Neural progenitor cell (in vitro differentiated cells): Measurements from ENCODE around the gene PRKAG1. TPM values are rescaled to one million over a fixed set of nuclear protein-coding genes. Genes with fewer than 3 reads are reported as not detected.
A peak's percentile ranks its signal among the peaks of the same experiment; 100 is the strongest.

Experiments used
- DNase-seq: peaks from one replicate; pipeline ENCODE4 v3.0.0-alpha.2; 2016; ENCODE audit warnings: low spot score
- H2AFZ ChIP-seq: fragments of 200-600 bp; sonication (generic); replicated peaks from 2 replicates; pipeline ENCODE4 v1.6.1; 2016; ENCODE audit warnings: antibody characterized with exemption
- H3F3A ChIP-seq: fragments of 200-600 bp; sonication (generic); 2 replicates; pipeline ENCODE4 v1.6.1; 2016; ENCODE audit warnings: antibody characterized with exemption, low read depth
- H3K27ac ChIP-seq: fragments of 200-600 bp; sonication (generic); 2 replicates; pipeline ENCODE4 v1.5.1; 2016; ENCODE audit warnings: mild to moderate bottlenecking
- H3K27me3 ChIP-seq: fragments of 200-600 bp; sonication (generic); 2 replicates; pipeline ENCODE4 v1.6.1; 2016; ENCODE audit warnings: mild to moderate bottlenecking, moderate library complexity
- H3K36me3 ChIP-seq: fragments of 200-600 bp; sonication (generic); 2 replicates; pipeline ENCODE4 v1.5.1; 2016
- H3K4me1 ChIP-seq: fragments of 200-600 bp; sonication (generic); 2 replicates; pipeline ENCODE4 v1.6.1; 2016; ENCODE audit warnings: mixed run types
- H3K4me2 ChIP-seq: fragments of 200-600 bp; sonication (generic); 2 replicates; pipeline ENCODE4 v1.6.1; 2016
- H3K4me3 ChIP-seq: fragments of 200-600 bp; sonication (generic); 2 replicates; pipeline ENCODE4 v1.5.1; 2016
- H3K79me2 ChIP-seq: fragments of 200-600 bp; sonication (generic); 2 replicates; pipeline ENCODE4 v1.6.1; 2016; ENCODE audit warnings: low read depth
- H3K9ac ChIP-seq: fragments of 200-600 bp; sonication (generic); 2 replicates; pipeline ENCODE4 v1.6.1; 2016
- H3K9me3 ChIP-seq: fragments of 200-600 bp; sonication (generic); 2 replicates; pipeline ENCODE4 v1.5.1; 2016; ENCODE audit warnings: low read depth
- H4K20me1 ChIP-seq: fragments of 200-600 bp; sonication (generic); 2 replicates; pipeline ENCODE4 v1.6.1; 2016; ENCODE audit warnings: low read depth
- H3K27ac Mint-ChIP-seq: 3 replicates; pipeline ENCODE4 v1.8.0; 2021; ENCODE audit warnings: mixed read lengths
- H3K27me3 Mint-ChIP-seq: 2 replicates; pipeline ENCODE4 v1.8.0; 2022; ENCODE audit warnings: low read depth, mild to moderate bottlenecking, inconsistent platforms, moderate library complexity, mixed read lengths; ENCODE audit not compliant: insufficient read depth
- H3K36me3 Mint-ChIP-seq: 3 replicates; pipeline ENCODE4 v1.8.0; 2021; ENCODE audit warnings: mixed read lengths
- H3K4me1 Mint-ChIP-seq: 3 replicates; pipeline ENCODE4 v1.8.0; 2021; ENCODE audit warnings: mixed read lengths
- H3K4me3 Mint-ChIP-seq: 3 replicates; pipeline ENCODE4 v1.8.0; 2021; ENCODE audit warnings: mild to moderate bottlenecking, moderate library complexity, mixed read lengths
- H3K9me3 Mint-ChIP-seq: 3 replicates; pipeline ENCODE4 v1.8.0; 2020; ENCODE audit warnings: mixed read lengths
- EZH2 ChIP-seq: fragments of 200-600 bp; sonication (generic); IDR thresholded peaks from 2 replicates; pipeline ENCODE4 v1.6.1; 2017; ENCODE audit warnings: antibody characterized with exemption, mild to moderate bottlenecking, moderate library complexity
- EZH2phosphoT487 ChIP-seq: fragments of 200-600 bp; sonication (generic); IDR thresholded peaks from 2 replicates; pipeline ENCODE4 v1.6.1; 2017; ENCODE audit warnings: antibody characterized with exemption
- total RNA-seq: library from RNA; depleted of rRNA; stranded (reverse); fragments of >200 nt; gene quantifications from 2 replicates; pipeline ENCODE4 v1.2.3, GENCODE V29; 2015; ENCODE audit warnings: low replicate concordance
- TF ChIP-seq, protein P1 (sequence below): fragments of 200-600 bp; sonication (generic); IDR thresholded peaks from 2 replicates; pipeline ENCODE4 v1.5.1; 2017; ENCODE audit warnings: antibody characterized with exemption, mild to moderate bottlenecking

The PRKAG1 gene
- total RNA-seq, 1 donor from 2014 or later: 41.8 TPM

DNA sequence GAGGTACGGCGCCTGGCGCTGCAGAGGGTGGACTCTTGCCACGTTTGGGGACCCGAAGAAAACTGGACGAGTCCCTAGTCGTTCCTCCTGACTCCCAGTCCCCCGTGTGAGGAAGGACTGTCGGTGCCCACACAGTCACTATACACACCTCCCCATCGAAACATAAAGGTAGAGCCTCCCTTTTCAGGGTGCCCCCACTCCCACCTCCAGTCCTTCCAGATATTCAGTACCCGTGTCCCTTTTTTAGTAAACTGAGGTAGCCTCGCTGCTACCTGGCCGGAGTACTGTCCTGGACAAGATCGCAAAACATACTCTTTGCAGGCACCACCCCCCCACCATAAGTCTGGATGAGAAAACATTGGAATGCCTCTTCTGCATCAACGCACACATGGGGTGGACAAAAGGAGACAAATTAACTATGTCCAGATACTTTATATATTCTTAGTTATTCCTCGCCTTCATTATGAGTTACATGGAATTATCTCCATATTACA is 42.6 kb upstream of the PRKAG1 start:
- Mint-ChIP-seq H3K4me3 (peak overlapping the region; percentile 96), H3K9me3 (no peaks in the 10 kb centered on the region), H3K27me3 (peaks cover 5% of the 10 kb centered on the region), H3K4me1 (peaks cover 38% of the 10 kb centered on the region), H3K36me3 (peaks cover 6% of the 10 kb centered on the region), H3K27ac (peak overlapping the region; percentile 99)
- H3K79me2 ChIP-seq: peaks cover 44% of the 10 kb centered on the region
- peak overlapping the region; percentile 94 for H2AFZ ChIP-seq
- H3K36me3 ChIP-seq: no peaks in the 10 kb centered on the region
- H3K4me3 ChIP-seq: peak overlapping the region; percentile 95
- no peaks in the 10 kb centered on the region for H3K9me3 ChIP-seq
- H3K27ac ChIP-seq: peak overlapping the region; percentile 42
- TF ChIP-seq EZH2phosphoT487: no peak
- TF ChIP-seq, protein P1, sequence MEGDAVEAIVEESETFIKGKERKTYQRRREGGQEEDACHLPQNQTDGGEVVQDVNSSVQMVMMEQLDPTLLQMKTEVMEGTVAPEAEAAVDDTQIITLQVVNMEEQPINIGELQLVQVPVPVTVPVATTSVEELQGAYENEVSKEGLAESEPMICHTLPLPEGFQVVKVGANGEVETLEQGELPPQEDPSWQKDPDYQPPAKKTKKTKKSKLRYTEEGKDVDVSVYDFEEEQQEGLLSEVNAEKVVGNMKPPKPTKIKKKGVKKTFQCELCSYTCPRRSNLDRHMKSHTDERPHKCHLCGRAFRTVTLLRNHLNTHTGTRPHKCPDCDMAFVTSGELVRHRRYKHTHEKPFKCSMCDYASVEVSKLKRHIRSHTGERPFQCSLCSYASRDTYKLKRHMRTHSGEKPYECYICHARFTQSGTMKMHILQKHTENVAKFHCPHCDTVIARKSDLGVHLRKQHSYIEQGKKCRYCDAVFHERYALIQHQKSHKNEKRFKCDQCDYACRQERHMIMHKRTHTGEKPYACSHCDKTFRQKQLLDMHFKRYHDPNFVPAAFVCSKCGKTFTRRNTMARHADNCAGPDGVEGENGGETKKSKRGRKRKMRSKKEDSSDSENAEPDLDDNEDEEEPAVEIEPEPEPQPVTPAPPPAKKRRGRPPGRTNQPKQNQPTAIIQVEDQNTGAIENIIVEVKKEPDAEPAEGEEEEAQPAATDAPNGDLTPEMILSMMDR: no peak
- no peak for TF ChIP-seq EZH2
- H3K4me1 ChIP-seq: peaks cover 28% of the 10 kb centered on the region
- H3F3A ChIP-seq: peaks cover 5% of the 10 kb centered on the region
- no peak overlapping the region for H3K9ac ChIP-seq
- no peaks in the 10 kb centered on the region for H3K27me3 ChIP-seq
- peak; percentile 31 for DNase-seq
- peaks cover 36% of the 10 kb centered on the region for H4K20me1 ChIP-seq
- peak overlapping the region; percentile 94 for H3K4me2 ChIP-seq

DNA sequence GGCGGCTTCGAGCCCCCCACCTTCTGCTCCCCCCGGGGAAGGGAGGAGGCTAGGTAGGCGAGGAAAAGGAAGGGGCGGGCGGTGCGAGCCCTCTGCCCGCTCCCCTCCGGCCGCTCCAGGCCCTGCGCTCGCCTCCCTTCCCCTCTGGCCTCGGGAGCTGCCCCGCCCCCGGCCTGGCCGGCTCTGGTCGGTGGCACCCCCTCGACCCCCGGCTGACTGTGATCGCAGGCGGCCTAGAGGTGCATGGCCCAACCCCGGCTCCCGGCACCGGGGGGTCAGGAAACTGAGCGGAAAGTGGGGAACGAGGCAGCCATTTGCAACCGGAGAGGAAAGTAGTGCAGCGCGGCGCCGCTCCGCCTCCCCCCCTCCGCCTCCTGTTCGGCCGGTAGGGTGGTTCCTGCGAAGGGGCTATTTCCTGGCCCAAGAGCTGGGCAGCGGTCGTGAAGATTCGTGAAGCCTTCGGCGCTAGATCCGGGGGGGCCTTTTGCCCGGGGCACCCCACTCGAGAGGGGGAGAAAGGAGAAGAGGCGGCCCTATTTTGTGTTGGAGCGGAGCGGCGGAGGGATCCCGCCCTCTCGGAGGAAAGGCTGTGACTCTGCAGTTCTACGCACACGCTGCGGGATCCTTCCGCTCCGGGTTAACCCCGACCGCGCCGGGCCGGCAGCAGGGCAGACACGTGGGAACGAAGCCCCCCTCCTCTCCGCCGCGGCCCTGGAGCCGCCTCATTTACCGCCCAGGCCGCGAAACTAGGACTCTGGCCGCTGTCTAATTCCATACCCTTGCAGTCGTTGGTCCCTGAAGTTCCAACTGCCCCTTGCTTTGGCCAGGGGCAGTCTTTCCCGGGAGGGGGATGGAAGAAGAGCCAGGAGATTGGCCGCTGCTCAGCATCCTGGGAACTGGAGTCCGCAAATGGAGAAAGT is 41.9 kb upstream of the PRKAG1 start, which contains the start of gene KMT2D:
KMT2D (minus strand) TSS at position 558 of the 920 bp plus-strand sequence. CDS start 5,470 bp downstream, outside the sequence.
- H3K36me3 Mint-ChIP-seq: peaks cover 6% of the 10 kb centered on the region
- peaks cover 5% of the 10 kb centered on the region for H3F3A ChIP-seq
- peaks cover 4% of the 10 kb centered on the region for H3K27me3 Mint-ChIP-seq
- peak within 1 kb of the TSS; percentile 98 for H3K4me3 Mint-ChIP-seq
- H3K4me1 ChIP-seq: peaks cover 30% of the 10 kb centered on the region
- H3K9me3 Mint-ChIP-seq: no peaks in the 10 kb centered on the region
- H3K9ac ChIP-seq: peak within 1 kb of the TSS; percentile 96
- no peaks in the 10 kb centered on the region for H3K9me3 ChIP-seq
- peaks cover 43% of the 10 kb centered on the region for H4K20me1 ChIP-seq
- H3K36me3 ChIP-seq: no peaks in the 10 kb centered on the region
- H3K4me1 Mint-ChIP-seq: peaks cover 44% of the 10 kb centered on the region
- peak within 1 kb of the TSS; percentile 94 for H2AFZ ChIP-seq
- peak within 1 kb of the TSS; percentile 95 for H3K4me3 ChIP-seq
- TF ChIP-seq, protein P1: peak; percentile 44
- TF ChIP-seq EZH2phosphoT487: no peak
- peak; percentile 55 for TF ChIP-seq EZH2
- peak; percentile 98 for DNase-seq
- peak within 1 kb of the TSS; percentile 94 for H3K4me2 ChIP-seq
- peak within 1 kb of the TSS; percentile 96 for H3K27ac ChIP-seq
- no peaks in the 10 kb centered on the region for H3K27me3 ChIP-seq
- H3K79me2 ChIP-seq: peaks cover 51% of the 10 kb centered on the region
- peak within 1 kb of the TSS; percentile 99 for H3K27ac Mint-ChIP-seq

DNA sequence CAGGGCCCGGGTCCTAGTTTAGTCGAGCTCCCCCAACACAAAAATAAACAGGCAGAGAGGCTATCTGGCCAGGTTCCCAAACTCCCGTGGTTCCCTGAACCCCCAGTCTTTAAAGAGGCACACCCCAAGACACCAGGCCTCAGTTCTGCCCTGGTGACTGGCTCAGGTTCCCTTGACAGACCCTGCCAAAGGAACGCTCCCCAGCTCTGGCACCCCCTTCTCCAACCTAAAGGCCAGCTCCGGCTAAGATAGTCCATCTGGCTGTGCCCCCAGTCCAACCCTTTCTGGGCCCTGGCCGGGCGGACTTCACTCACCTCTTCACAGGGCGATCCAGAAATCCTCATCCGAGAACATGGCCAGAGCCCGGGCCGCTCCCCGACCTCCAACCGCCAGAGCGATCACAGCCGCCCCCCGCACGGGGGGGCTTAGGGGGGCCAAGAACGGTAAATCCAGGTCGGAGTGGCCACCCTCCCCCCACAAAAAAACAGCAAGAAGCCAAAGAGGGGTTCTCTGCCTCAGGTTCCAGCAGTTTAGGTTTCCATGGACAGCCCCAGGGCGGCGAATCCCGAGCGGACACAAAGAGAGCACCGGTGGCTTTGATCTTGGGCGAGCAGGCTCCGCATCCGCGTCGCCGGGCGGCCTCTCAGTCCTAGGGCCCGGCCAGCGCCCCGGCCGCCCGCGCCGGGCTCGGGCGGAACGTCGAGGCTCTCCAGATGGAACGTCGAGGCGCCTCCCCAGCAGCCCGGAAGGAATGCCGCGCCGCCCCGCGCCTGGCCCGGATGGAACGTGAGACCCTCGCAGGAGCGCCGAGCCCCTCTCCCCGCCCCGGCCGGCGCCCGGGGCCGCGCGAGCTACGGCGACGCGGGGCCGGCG is 41.0 kb upstream of the PRKAG1 start:
- Mint-ChIP-seq H3K27ac (peak overlapping the region; percentile 97), H3K9me3 (no peaks in the 10 kb centered on the region), H3K4me3 (peak overlapping the region; percentile 98), H3K36me3 (peaks cover 10% of the 10 kb centered on the region), H3K27me3 (peaks cover 6% of the 10 kb centered on the region), H3K4me1 (peaks cover 49% of the 10 kb centered on the region)
- Histone ChIP-seq H3K36me3 (no peaks in the 10 kb centered on the region), H3K4me2 (peak overlapping the region; percentile 94), H2AFZ (peak overlapping the region; percentile 94), H3K27ac (no peak overlapping the region), H3K79me2 (peaks cover 60% of the 10 kb centered on the region), H4K20me1 (peaks cover 53% of the 10 kb centered on the region), H3K9ac (peak overlapping the region; percentile 96), H3K4me3 (peak overlapping the region; percentile 95), H3F3A (peaks cover 5% of the 10 kb centered on the region), H3K4me1 (peaks cover 30% of the 10 kb centered on the region), H3K27me3 (no peaks in the 10 kb centered on the region), H3K9me3 (no peaks in the 10 kb centered on the region)
- DNase-seq: peak; percentile 76
- TF ChIP-seq EZH2: no peak
- TF ChIP-seq EZH2phosphoT487: no peak
